PFSK-1 (cell line): ENCODE measurements around the gene MRPL17.
A peak's percentile ranks its signal among the peaks of the same experiment; 100 is the strongest.

Source experiments
- FOXP2 ChIP-seq: optimal IDR thresholded peaks from 2 replicates; pipeline ENCODE3; 2011; ENCODE audit warnings: borderline replicate concordance, control low read depth, inconsistent platforms; ENCODE audit not compliant: insufficient read depth; ENCODE audit errors: extremely low read length, extremely low read depth
- POLR2AphosphoS5 ChIP-seq: IDR thresholded peaks from 2 replicates; pipeline ENCODE4 v1.6.1; 2012; ENCODE audit warnings: low read depth, mild to moderate bottlenecking, control low read depth, low read length, moderate library complexity
- REST ChIP-seq, 2 experiments: IDR thresholded peaks; 2 replicates each; pipeline versions ENCODE4 v1.6.1 to v1.8.0; 2011 to 2012; ENCODE audit warnings: low read depth in 2 of 2, low read length in 2 of 2, control low read depth in 1 of 2, inconsistent platforms in 1 of 2, mild to moderate bottlenecking in 1 of 2, moderate library complexity in 1 of 2; ENCODE audit not compliant: insufficient read depth in 1 of 2
- SIN3A ChIP-seq: IDR thresholded peaks from 2 replicates; pipeline ENCODE4 v1.6.1; 2012; ENCODE audit warnings: mild to moderate bottlenecking, low read length, moderate library complexity, borderline replicate concordance; ENCODE audit not compliant: insufficient read depth
- TAF1 ChIP-seq: IDR thresholded peaks from 2 replicates; pipeline ENCODE4 v1.6.1; 2012; ENCODE audit warnings: low read length, control low read depth, borderline replicate concordance; ENCODE audit not compliant: insufficient read depth

The MRPL17 gene

DNA sequence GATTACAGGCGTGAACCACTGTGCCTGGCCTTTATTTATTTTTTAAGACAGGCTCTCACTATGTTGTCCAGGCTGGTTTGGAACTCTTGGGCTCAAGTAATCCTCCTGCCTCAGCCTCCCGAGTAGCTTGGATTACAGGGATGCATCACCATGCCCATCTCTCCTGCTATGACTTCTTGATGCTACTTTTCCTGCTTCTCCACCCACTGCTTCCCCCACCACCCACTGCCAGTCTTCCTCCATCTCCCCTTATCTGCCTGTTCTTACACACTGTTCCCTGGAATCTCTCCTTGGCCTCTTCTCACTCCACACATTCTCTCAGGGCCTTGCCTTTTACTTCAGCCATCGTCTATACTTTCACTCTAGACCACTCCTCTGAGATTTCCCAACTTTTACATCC lies 46.7 kb downstream of the MRPL17 start:
- TF ChIP-seq TAF1 (no peak), SIN3A (no peak), REST (IDR thresholded peaks at IDR 0.05; ENCODE audit: insufficient read depth in 1 of 2, low read depth in 2 of 2, low read length in 2 of 2) (no peak), POLR2AphosphoS5 (no peak), FOXP2 (no peak)

DNA sequence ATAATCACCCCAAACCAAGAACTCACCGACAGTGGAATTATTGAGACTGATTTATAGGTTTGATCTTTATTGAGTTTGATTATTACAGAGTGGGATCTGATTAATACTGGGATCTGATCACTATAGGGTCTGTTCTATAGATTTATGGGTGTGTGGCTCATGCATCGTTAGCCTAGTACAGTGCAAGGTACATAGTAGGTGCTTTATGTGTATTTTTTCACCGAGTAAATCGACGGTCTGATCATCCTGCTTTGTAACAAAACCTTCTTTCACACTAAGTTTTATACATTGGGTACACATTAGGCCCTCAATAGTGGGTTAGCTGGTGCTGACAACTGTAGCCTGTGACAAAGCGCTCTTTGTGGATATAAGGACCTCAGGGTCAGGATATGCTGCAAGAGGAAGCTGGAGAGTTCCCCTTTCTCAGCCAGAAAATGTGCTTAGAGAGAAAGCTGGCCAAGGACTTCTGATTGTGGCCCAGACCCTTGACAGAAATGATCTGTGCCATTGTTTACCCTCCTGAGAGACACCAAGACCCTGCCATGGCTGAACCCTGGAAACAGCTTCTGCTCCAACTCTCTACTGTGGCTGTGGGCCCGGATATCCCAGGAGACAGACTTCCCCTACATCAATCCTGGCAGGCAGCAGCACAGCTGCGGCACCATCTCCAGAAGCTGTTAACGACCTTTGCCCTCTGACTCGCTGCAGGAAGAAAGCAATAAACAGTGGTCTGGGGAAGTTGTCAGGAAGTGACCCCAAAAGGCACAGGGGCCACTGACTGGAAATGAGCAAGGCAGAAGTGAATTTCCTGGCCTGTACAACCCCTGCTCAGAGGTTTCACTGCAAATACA lies 47.8 kb downstream of the MRPL17 start:
- no peak for TF ChIP-seq TAF1
- TF ChIP-seq SIN3A: no peak
- 0 out of 4 replicates have a peak, but pooled peaks of 1 of the 2 experiments have one; percentile 25 for TF ChIP-seq REST (IDR thresholded peaks at IDR 0.05; ENCODE audit: insufficient read depth in 1 of 2, low read depth in 2 of 2, low read length in 2 of 2)
- TF ChIP-seq POLR2AphosphoS5: 0 out of 2 replicates have a peak, but pooled peaks have one; percentile 18
- peak; percentile 89 for TF ChIP-seq FOXP2

- TF ChIP-seq FOXP2: no peak
- no peak for TF ChIP-seq SIN3A
- no peak for TF ChIP-seq POLR2AphosphoS5
- no peak for TF ChIP-seq REST (IDR thresholded peaks at IDR 0.05; ENCODE audit: insufficient read depth in 1 of 2, low read depth in 2 of 2, low read length in 2 of 2)
- no peak for TF ChIP-seq TAF1
Measured at GRCh38 chr11:6634534-6634933, 48.6 kb downstream of the MRPL17 start.

- no peak for TF ChIP-seq TAF1
- no peak for TF ChIP-seq REST (IDR thresholded peaks at IDR 0.05; ENCODE audit: insufficient read depth in 1 of 2, low read depth in 2 of 2, low read length in 2 of 2)
- TF ChIP-seq FOXP2: no peak
- TF ChIP-seq SIN3A: no peak
- no peak for TF ChIP-seq POLR2AphosphoS5
Measured at GRCh38 chr11:6633422-6634408, 49.4 kb downstream of the MRPL17 start.
